ENCODE measurements around the gene MRLN.

MRLN gene

DNA sequence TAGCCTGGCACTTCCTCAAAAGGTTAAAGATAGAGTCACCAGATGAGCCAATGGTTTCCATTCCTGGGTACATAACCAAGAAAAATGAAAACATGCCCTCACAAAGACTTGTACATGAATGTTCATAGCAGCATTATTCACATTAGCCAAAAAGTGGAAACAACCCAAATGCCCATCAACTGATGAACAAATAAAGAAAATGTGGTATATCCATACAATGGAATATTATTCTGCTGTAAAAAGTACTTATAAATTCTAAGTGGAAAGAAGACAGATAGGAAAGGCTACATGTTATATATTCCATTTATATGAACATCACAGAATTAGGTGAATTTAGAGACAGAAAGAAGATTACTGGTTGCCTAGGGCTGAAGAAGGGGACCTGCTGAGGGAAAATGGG lies 32.9 kb downstream of the MRLN start:
- no peaks in the 10 kb centered on the region for H3K79me2 ChIP-seq (ENCODE audit: low read length)
- no peaks in the 10 kb centered on the region for H3K4me1 ChIP-seq (ENCODE audit: low read length)
- TF ChIP-seq EZH2phosphoT487 (IDR thresholded peaks at IDR 0.05; ENCODE audit: low read depth): no peak
- TF ChIP-seq, protein P1, sequence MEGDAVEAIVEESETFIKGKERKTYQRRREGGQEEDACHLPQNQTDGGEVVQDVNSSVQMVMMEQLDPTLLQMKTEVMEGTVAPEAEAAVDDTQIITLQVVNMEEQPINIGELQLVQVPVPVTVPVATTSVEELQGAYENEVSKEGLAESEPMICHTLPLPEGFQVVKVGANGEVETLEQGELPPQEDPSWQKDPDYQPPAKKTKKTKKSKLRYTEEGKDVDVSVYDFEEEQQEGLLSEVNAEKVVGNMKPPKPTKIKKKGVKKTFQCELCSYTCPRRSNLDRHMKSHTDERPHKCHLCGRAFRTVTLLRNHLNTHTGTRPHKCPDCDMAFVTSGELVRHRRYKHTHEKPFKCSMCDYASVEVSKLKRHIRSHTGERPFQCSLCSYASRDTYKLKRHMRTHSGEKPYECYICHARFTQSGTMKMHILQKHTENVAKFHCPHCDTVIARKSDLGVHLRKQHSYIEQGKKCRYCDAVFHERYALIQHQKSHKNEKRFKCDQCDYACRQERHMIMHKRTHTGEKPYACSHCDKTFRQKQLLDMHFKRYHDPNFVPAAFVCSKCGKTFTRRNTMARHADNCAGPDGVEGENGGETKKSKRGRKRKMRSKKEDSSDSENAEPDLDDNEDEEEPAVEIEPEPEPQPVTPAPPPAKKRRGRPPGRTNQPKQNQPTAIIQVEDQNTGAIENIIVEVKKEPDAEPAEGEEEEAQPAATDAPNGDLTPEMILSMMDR (IDR thresholded peaks at IDR 0.05; ENCODE audit: low read depth, low read length): no peak
- H3K27me3 ChIP-seq (ENCODE audit: low read depth, low read length): no peaks in the 10 kb centered on the region
- H2AFZ ChIP-seq (ENCODE audit: low read depth, low read length): no peak overlapping the region
- no peak overlapping the region for H3K4me3 ChIP-seq (ENCODE audit: low read length)
- H3K4me2 ChIP-seq (ENCODE audit: low read length): no peak overlapping the region
- H4K20me1 ChIP-seq (ENCODE audit: insufficient read depth, low read length): no peaks in the 10 kb centered on the region
- no peak overlapping the region for H3K9ac ChIP-seq (ENCODE audit: low read length)
- H3K27ac ChIP-seq (ENCODE audit: low read length): no peak overlapping the region
- H3K9me3 ChIP-seq (ENCODE audit: insufficient read depth, low read length): no peaks in the 10 kb centered on the region
- no peaks in the 10 kb centered on the region for H3K36me3 ChIP-seq (replicated peaks; ENCODE audit: low read depth, low read length)

DNA sequence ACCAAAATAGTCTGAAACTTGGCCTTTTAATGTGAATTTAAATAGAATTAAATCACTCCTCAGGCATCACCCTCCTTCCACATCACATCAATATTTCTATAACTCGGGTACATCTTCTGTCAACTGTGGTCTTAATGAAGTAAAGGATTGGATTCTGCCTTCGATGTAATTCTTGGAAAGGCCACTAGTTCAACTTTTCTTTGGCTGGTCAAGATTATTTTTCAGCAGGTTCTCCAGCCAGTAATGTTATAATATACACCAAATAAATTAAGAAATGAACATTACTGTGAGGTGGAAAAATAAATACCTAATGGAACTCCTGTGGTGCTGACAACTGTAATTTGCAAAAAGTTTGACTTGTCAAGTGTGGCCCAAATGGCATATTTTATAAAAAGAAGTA lies 33.9 kb downstream of the MRLN start:
- no peak overlapping the region for H3K9ac ChIP-seq (ENCODE audit: low read length)
- H3K4me3 ChIP-seq (ENCODE audit: low read length): no peak overlapping the region
- H4K20me1 ChIP-seq (ENCODE audit: insufficient read depth, low read length): no peaks in the 10 kb centered on the region
- no peaks in the 10 kb centered on the region for H3K4me1 ChIP-seq (ENCODE audit: low read length)
- no peak overlapping the region for H2AFZ ChIP-seq (ENCODE audit: low read depth, low read length)
- no peaks in the 10 kb centered on the region for H3K27me3 ChIP-seq (ENCODE audit: low read depth, low read length)
- no peak for TF ChIP-seq EZH2phosphoT487 (IDR thresholded peaks at IDR 0.05; ENCODE audit: low read depth)
- TF ChIP-seq, protein P1 (IDR thresholded peaks at IDR 0.05; ENCODE audit: low read depth, low read length): no peak
- H3K79me2 ChIP-seq (ENCODE audit: low read length): no peaks in the 10 kb centered on the region
- no peaks in the 10 kb centered on the region for H3K36me3 ChIP-seq (replicated peaks; ENCODE audit: low read depth, low read length)
- H3K4me2 ChIP-seq (ENCODE audit: low read length): no peak overlapping the region
- H3K9me3 ChIP-seq (ENCODE audit: insufficient read depth, low read length): no peaks in the 10 kb centered on the region
- no peak overlapping the region for H3K27ac ChIP-seq (ENCODE audit: low read length)

DNA sequence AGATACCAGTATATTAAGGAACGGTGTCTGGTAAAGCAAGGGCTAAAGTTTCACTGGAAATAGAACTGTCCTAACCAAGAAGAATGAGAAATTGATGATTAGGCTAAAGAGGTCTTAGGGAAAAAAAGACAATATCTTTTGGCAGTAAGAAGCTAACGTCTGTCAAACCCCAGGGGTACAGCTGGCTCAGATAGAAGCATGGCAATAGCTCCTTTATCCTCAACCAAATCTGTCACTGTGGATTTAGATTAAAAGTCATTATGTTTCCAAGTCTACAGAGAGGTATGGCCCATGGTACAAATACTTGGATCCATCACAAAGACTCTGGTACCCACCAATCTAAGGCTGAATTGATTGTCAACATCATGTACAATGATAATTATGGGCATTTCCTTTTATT lies 35.0 kb downstream of the MRLN start:
- Histone ChIP-seq H3K9me3 (ENCODE audit: insufficient read depth, low read length) (no peaks in the 10 kb centered on the region), H3K27me3 (ENCODE audit: low read depth, low read length) (no peaks in the 10 kb centered on the region), H3K79me2 (ENCODE audit: low read length) (no peaks in the 10 kb centered on the region), H3K9ac (ENCODE audit: low read length) (no peak overlapping the region), H4K20me1 (ENCODE audit: insufficient read depth, low read length) (no peaks in the 10 kb centered on the region), H3K27ac (ENCODE audit: low read length) (no peak overlapping the region), H2AFZ (ENCODE audit: low read depth, low read length) (no peak overlapping the region), H3K36me3 (replicated peaks; ENCODE audit: low read depth, low read length) (no peaks in the 10 kb centered on the region), H3K4me2 (ENCODE audit: low read length) (no peak overlapping the region), H3K4me3 (ENCODE audit: low read length) (no peak overlapping the region), H3K4me1 (ENCODE audit: low read length) (no peaks in the 10 kb centered on the region)
- TF ChIP-seq, protein P1 (IDR thresholded peaks at IDR 0.05; ENCODE audit: low read depth, low read length): no peak
- no peak for TF ChIP-seq EZH2phosphoT487 (IDR thresholded peaks at IDR 0.05; ENCODE audit: low read depth)

DNA sequence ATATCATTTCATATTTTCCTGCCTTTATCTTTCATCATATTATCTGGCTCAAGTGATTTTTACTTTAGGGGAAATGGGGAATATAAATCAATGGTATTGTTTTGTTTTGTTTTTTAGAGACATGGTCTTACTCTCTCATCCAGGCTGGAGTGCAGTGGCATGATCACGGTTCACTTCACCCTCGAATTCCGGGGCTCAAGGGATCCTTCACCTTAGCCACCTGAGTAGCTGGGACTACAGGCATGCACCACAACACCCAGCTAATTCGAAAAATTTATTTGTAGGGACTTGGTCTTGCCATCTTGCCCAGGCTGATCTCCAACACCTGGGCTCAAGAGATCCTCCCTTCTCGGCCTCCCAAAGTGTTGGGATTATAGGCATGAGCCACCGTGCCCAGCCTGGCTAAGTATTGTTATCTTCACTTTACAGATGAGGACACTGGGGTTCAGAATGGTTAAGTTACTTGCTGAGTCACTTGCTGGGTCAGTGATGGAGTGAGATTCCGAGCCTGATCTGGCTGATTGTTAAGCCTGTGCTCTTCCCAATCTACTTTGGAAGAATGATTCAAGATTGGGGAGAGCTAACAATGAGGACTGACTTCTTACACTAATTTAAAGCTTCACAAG lies 39.9 kb downstream of the MRLN start:
- H3K27me3 ChIP-seq (ENCODE audit: low read depth, low read length): no peaks in the 10 kb centered on the region
- no peaks in the 10 kb centered on the region for H3K9me3 ChIP-seq (ENCODE audit: insufficient read depth, low read length)
- no peak for TF ChIP-seq EZH2phosphoT487 (IDR thresholded peaks at IDR 0.05; ENCODE audit: low read depth)
- TF ChIP-seq, protein P1 (IDR thresholded peaks at IDR 0.05; ENCODE audit: low read depth, low read length): no peak
- H3K4me2 ChIP-seq (ENCODE audit: low read length): no peak overlapping the region
- peaks cover 8% of the 10 kb centered on the region for H3K79me2 ChIP-seq (ENCODE audit: low read length)
- H3K36me3 ChIP-seq (replicated peaks; ENCODE audit: low read depth, low read length): no peaks in the 10 kb centered on the region
- H3K4me3 ChIP-seq (ENCODE audit: low read length): no peak overlapping the region
- H3K4me1 ChIP-seq (ENCODE audit: low read length): peaks cover 5% of the 10 kb centered on the region; the same call in 1 of the 2 replicates
- no peak overlapping the region for H3K9ac ChIP-seq (ENCODE audit: low read length)
- H2AFZ ChIP-seq (ENCODE audit: low read depth, low read length): no peak overlapping the region
- no peaks in the 10 kb centered on the region for H4K20me1 ChIP-seq (ENCODE audit: insufficient read depth, low read length)
- no peak overlapping the region for H3K27ac ChIP-seq (ENCODE audit: low read length)

Data from OCI-LY3 (cell line).